AG04450 (cell line): Measurements from ENCODE around the gene IL15RA. TPM values are rescaled to one million over a fixed set of nuclear protein-coding genes. Genes with fewer than 3 reads are reported as not detected.
"Not testable (repeated sequence)": the region's sequence is repeated elsewhere in the genome, so short reads cannot be mapped to it uniquely, and the experiment has no call there.

Experiments
- CTCF ChIA-PET: fragments of 300-600, 350-600 bp; formaldehyde crosslinking; extraction: SDS; loops from one replicate; lab custom pipeline; 2022; ENCODE audit warnings: antibody characterized with exemption, inconsistent platforms; lab: Charles Lee
- POLR2A ChIA-PET: fragments of 350-600 bp; formaldehyde crosslinking; extraction: SDS; loops from one replicate; lab custom pipeline; 2021; ENCODE audit warnings: antibody characterized with exemption, inconsistent platforms; lab: Yijun Ruan, JAX
- DNase-seq: peaks from one replicate; pipeline ENCODE4 v3.0.0-alpha.2; 2011; ENCODE audit warnings: low read depth, low spot score
- H3K27ac ChIP-seq: one replicate; pipeline ENCODE4 v1.5.1; 2012; ENCODE audit warnings: low read depth, low read length, control low read depth
- H3K27me3 ChIP-seq: one replicate; pipeline ENCODE4 v1.6.0; 2012; ENCODE audit warnings: low read length; ENCODE audit not compliant: control insufficient read depth, insufficient read depth
- H3K4me3 ChIP-seq: 2 replicates; pipeline ENCODE4 v1.5.1; 2011; ENCODE audit warnings: mild to moderate bottlenecking, low read depth, low read length, control low read depth
- H3K9me3 ChIP-seq: 2 replicates; pipeline ENCODE4 v1.5.1; 2012; ENCODE audit warnings: low read length; ENCODE audit not compliant: control insufficient read depth, insufficient read depth
- CTCF ChIP-seq: IDR thresholded peaks from 2 replicates; pipeline ENCODE4 v1.5.1; 2011; ENCODE audit warnings: low read depth, low read length, control low read depth, inconsistent platforms
- polyA plus RNA-seq: library from polyadenylated mRNA; depleted of rRNA; stranded (reverse); fragments of >200 nt; gene quantifications from 2 replicates; pipeline ENCODE4 v1.2.3, GENCODE V29; 2011

IL15RA gene
- polyA plus RNA-seq, 1 experiment = 3.5 TPM

DNA sequence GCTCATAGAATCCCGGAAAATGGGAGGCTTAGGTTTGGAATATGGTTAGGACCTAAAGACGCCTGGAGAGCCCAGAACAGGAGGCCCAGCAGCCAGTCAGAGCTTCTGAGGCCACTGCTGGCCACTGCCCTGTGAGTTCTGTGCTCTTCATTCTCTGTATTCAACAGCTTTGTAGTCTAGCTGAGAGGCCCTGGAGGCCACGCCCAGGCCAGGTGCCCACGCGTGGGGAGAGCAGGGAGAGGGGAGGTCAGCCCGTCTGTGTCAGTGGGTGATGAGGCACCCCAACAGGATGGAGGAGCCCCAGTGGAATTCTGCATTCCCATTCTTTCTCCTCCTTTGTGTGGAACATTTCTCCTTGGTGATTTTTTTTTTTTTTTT, 29.1 kb downstream of the IL15RA start:
- no peak overlapping the region for H3K4me3 ChIP-seq
- DNase-seq = no peak
- CTCF ChIA-PET = interaction anchor here (0.8 to 1.3 kb wide), 3 partner anchors 9 to 454 kb away, joined by 3 to 5 read pairs (median 4); no protein-coding TSS in a partner anchor
- POLR2A ChIA-PET = no interaction called here
- TF ChIP-seq CTCF = no peak
- peaks cover 5% of the 10 kb centered on the region; the same call in 1 of the 2 replicates for H3K9me3 ChIP-seq
- no peaks in the 10 kb centered on the region for H3K27me3 ChIP-seq
- no peak overlapping the region for H3K27ac ChIP-seq

GRCh38 chr10:5947471-5948207, 29.7 kb downstream of the IL15RA start:
- TF ChIP-seq CTCF = no peak
- POLR2A ChIA-PET = no interaction called here
- H3K27me3 ChIP-seq = no peaks in the 10 kb centered on the region
- peaks cover 5% of the 10 kb centered on the region; the same call in 1 of the 2 replicates for H3K9me3 ChIP-seq
- DNase-seq = no peak
- H3K4me3 ChIP-seq = no peak overlapping the region
- CTCF ChIA-PET = interaction anchor here (1.2 to 1.3 kb wide), 2 partner anchors 139 to 454 kb away, joined by 3 to 5 read pairs; no protein-coding TSS in a partner anchor
- H3K27ac ChIP-seq = no peak overlapping the region

DNA sequence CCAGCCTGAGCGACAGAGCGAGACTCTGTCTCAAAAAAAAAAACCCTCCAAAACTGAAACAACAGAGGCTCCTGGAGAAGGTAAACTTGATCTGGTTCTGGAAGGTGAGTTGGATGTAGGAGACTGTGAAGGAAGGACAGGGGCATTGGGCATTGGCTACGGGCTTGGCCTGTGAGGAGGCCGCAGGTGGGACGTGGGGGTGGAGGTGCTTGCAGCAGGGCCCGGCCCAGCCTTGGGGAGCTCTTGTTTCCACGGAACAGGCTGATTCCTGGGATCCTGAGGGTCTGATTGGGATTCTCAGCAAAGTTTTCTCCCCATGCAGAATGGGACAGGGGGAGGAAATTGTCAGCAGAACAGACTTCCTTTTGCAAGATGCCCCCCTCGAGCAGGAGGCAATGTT, 30.6 kb downstream of the IL15RA start:
- TF ChIP-seq CTCF = no peak
- Histone ChIP-seq H3K27ac (no peak overlapping the region), H3K9me3 (peaks cover 5% of the 10 kb centered on the region; the same call in 1 of the 2 replicates), H3K27me3 (no peaks in the 10 kb centered on the region), H3K4me3 (no peak overlapping the region)
- CTCF ChIA-PET = no interaction called here
- DNase-seq = no peak
- POLR2A ChIA-PET = no interaction called here

GRCh38 chr10:5946419-5946775, 30.9 kb downstream of the IL15RA start:
- peak overlapping the region; percentile 100 for H3K27ac ChIP-seq
- H3K27me3 ChIP-seq, H3K9me3 ChIP-seq, DNase-seq, H3K4me3 ChIP-seq, CTCF ChIA-PET: not testable (repeated sequence)
- POLR2A ChIA-PET = interaction anchor here (1.0 to 2.6 kb wide), 2 partner anchors 8 to 140 kb away, joined by 5 to 6 read pairs; no protein-coding TSS in a partner anchor

GRCh38 chr10:5945561-5946418, 31.6 kb downstream of the IL15RA start:
- DNase-seq = peak; percentile 93
- Histone ChIP-seq H3K27me3 (no peaks in the 10 kb centered on the region), H3K27ac (peak overlapping the region; percentile 100), H3K9me3 (peaks cover 5% of the 10 kb centered on the region; the same call in 1 of the 2 replicates), H3K4me3 (no peak overlapping the region)
- no peak for TF ChIP-seq CTCF
- POLR2A ChIA-PET = interaction anchor here (1.0 to 2.6 kb wide), 3 partner anchors 8 to 141 kb away, joined by 5 to 11 read pairs (median 6); partner anchors contain the start of genes ANKRD16 and FBH1
- CTCF ChIA-PET = no interaction called here
